ENCODE data around the gene SYNGR4.

The SYNGR4 gene

DNA sequence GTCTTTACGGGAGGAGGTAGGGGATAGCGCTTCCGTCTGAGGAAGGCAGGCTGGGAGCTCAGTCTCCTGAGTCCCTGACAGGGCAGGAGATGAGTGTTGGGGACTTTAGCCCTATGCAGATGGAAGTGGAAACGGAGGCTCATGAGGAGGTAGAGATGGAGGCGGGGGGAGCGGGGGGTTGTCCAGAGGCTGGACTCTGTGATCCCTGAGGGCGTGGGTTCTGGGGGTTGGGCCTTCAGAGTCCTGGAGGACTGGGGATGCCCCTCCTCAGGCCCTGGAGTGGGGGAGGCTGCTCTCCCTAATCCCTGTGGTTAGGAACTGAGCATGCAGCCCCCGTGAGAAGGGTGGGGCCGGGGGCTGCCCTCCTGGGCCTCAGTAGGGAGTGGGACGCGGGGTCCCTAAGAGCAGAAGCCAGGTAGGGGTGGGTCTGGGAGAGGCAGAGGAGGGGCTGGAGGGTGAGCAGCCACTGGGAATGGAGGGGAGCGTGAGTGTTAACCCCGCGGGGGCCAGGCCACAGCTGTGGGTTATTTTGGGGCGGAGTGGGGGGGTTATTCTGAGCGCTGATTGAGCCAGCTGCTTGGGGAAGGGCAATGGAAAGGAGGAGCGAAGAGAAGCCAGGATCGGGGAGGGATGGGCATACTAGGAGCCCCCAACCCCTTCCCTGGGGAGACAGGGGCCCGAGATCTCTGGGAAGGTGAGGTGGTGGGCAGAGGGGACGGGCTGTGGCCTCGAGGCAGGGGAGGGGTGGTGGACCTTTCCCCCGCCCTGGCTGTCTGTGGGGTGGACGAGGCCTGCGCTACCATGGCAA, 32.1 kb downstream of the SYNGR4 start:
- no peak overlapping the region for H3K27ac ChIP-seq
- H3K36me3 ChIP-seq = peaks cover 3% of the 10 kb centered on the region; the same call in 1 of the 2 replicates
- TF ChIP-seq, protein P1, sequence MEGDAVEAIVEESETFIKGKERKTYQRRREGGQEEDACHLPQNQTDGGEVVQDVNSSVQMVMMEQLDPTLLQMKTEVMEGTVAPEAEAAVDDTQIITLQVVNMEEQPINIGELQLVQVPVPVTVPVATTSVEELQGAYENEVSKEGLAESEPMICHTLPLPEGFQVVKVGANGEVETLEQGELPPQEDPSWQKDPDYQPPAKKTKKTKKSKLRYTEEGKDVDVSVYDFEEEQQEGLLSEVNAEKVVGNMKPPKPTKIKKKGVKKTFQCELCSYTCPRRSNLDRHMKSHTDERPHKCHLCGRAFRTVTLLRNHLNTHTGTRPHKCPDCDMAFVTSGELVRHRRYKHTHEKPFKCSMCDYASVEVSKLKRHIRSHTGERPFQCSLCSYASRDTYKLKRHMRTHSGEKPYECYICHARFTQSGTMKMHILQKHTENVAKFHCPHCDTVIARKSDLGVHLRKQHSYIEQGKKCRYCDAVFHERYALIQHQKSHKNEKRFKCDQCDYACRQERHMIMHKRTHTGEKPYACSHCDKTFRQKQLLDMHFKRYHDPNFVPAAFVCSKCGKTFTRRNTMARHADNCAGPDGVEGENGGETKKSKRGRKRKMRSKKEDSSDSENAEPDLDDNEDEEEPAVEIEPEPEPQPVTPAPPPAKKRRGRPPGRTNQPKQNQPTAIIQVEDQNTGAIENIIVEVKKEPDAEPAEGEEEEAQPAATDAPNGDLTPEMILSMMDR (IDR thresholded peaks at IDR 0.05; ENCODE audit: low read depth, low read length) = no peak
- no peaks in the 10 kb centered on the region for H3K27me3 ChIP-seq (ENCODE audit: insufficient read depth, low read depth, severe bottlenecking)
- H3K9me3 ChIP-seq (ENCODE audit: severe bottlenecking) = no peaks in the 10 kb centered on the region
- 0 out of 2 replicates have a peak overlapping the region, but pooled peaks have one; percentile 6 for H3K4me3 ChIP-seq (ENCODE audit: low read depth, low read length)
- DNase-seq = peak; percentile 47

DNA sequence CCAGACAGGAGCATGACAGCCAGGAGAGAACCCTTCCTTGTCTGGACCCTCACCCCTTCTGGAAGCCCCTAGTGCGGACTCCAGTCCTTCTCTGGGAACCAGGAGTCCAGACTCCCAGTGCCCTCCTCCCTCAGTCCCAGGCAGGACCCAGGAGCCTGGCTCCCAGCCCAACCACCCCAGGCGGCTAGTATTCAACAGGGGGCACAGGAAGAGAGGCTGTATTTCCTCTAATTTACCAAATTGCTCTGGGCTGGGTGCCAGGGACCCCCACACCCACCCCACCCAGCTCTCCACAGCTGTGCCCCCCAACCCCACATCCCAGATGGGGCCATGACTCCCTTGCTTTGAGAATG, 32.6 kb downstream of the SYNGR4 start:
- TF ChIP-seq, protein P1 (IDR thresholded peaks at IDR 0.05; ENCODE audit: low read depth, low read length) = no peak
- H3K27me3 ChIP-seq (ENCODE audit: insufficient read depth, low read depth, severe bottlenecking) = no peaks in the 10 kb centered on the region
- H3K9me3 ChIP-seq (ENCODE audit: severe bottlenecking) = no peaks in the 10 kb centered on the region
- H3K4me3 ChIP-seq (ENCODE audit: low read depth, low read length) = no peak overlapping the region
- no peak overlapping the region for H3K27ac ChIP-seq
- no peak for DNase-seq
- peaks cover 3% of the 10 kb centered on the region; the same call in 1 of the 2 replicates for H3K36me3 ChIP-seq

DNA sequence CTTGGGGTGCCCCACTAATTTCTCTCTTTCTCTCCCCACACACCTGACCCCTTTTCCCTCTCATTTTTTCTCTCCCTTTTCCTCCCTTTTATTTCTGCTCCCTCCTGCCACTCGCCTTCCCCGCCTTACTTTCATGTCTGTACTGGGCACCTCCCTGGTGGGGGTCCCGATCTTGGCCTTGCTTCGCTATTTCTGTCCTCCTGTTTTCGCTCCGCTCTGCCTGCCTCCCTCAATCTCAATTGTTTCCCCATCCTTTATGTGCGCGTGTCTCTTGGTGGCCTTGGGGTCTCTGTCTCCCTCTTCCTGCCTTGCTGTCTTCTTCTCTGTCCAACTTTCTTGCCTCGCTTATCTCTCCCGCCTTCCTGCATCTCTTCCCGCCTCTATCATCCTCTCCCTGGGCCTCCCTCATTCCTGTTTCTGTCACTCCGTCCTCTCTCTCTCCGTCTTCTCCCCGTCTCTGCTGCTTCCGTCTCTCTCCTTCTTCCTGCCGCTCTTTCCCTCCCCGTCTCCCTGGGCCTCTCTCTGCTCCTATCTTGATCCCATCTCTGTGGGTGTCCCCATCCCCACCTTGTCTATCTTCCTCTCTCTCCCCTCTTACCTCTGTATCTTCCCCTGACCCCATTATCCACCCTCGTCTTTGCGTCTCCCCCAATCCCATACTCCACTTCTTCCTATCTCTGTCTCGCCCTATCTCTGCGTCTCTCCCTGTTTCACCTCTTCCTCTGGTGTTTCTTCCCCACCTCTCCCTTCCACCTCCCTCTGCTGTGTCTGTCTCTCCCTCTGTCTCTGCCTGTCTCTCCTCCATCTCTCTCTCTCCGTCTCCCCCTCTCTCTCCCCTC, 33.3 kb downstream of the SYNGR4 start:
- TF ChIP-seq, protein P1 (IDR thresholded peaks at IDR 0.05; ENCODE audit: low read depth, low read length) = no peak
- no peaks in the 10 kb centered on the region for H3K27me3 ChIP-seq (ENCODE audit: insufficient read depth, low read depth, severe bottlenecking)

GRCh38 chr19:48398102-48398374, 33.9 kb downstream of the SYNGR4 start:
- DNase-seq = no peak
- Histone ChIP-seq H3K9me3 (ENCODE audit: severe bottlenecking) (no peaks in the 10 kb centered on the region), H3K27me3 (ENCODE audit: insufficient read depth, low read depth, severe bottlenecking) (no peaks in the 10 kb centered on the region), H3K36me3 (peaks cover 3% of the 10 kb centered on the region; the same call in 1 of the 2 replicates), H3K27ac (no peak overlapping the region), H3K4me3 (ENCODE audit: low read depth, low read length) (no peak overlapping the region)
- TF ChIP-seq, protein P1 (IDR thresholded peaks at IDR 0.05; ENCODE audit: low read depth, low read length) = no peak

More for the DNA sequence above, 33.3 kb downstream of the SYNGR4 start:
- H3K27ac ChIP-seq = no peak overlapping the region
- no peak for DNase-seq
- H3K4me3 ChIP-seq (ENCODE audit: low read depth, low read length) = no peak overlapping the region
- H3K9me3 ChIP-seq (ENCODE audit: severe bottlenecking) = no peaks in the 10 kb centered on the region
- peaks cover 3% of the 10 kb centered on the region; the same call in 1 of the 2 replicates for H3K36me3 ChIP-seq

GRCh38 chr19:48398375-48399235, 34.4 kb downstream of the SYNGR4 start:
- DNase-seq = no peak
- Histone ChIP-seq H3K4me3 (ENCODE audit: low read depth, low read length) (no peak overlapping the region), H3K27ac (no peak overlapping the region)

More at GRCh38 chr19:48398375-48399235, 34.4 kb downstream of the SYNGR4 start:
- no peaks in the 10 kb centered on the region for H3K27me3 ChIP-seq (ENCODE audit: insufficient read depth, low read depth, severe bottlenecking)
- no peaks in the 10 kb centered on the region for H3K9me3 ChIP-seq (ENCODE audit: severe bottlenecking)
- TF ChIP-seq, protein P1 (IDR thresholded peaks at IDR 0.05; ENCODE audit: low read depth, low read length) = no peak
- H3K36me3 ChIP-seq = peaks cover 3% of the 10 kb centered on the region; the same call in 1 of the 2 replicates

All from WERI-Rb-1 (cell line).